Activated CD4-positive, alpha-beta T cell treated with anti-CD3 and anti-CD28 coated beads, Interleukin-2, amount 50 U/mL, for 16 hours (primary cell): Measurements from ENCODE around the gene GATAD2A.

Experiments
- DNase-seq: peaks from one replicate; pipeline ENCODE4 v3.0.0-alpha.2; 2020

GATAD2A gene

DNA sequence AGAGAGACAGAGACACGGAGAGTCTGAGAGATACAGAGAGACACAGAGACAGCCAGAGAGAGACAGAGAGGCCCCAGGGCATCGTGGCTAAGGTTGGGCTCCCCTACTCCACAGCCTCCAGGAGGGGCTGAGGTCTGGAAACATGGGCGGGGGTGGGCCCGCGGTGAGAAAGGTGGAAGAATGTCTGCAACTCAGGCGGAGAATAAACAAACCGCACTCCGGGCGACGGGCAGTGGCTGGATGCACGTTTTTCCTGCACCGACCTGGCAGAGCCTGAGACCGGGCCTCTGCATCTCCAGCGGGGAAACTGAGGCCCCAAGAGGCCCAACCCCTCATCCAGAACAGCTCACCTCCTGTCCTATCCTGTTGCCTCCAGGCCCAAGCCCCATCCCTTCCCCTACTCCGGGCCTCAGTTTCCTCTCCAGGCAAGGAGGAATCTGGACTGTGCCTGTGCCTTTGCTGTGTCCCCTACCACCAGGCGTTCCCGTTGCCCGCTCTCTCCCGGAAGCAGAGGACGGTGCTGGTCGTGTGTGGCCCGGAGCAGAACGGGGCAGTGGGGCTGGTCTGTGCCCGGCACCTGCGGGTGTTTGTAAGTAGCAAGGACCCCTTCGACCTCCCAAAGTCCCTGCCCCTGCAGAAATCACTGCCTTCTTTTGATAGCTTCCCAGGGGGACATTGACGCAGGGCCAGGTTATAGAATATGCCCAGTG, 129.2 kb downstream of the GATAD2A start:
- DNase-seq: no peak

DNA sequence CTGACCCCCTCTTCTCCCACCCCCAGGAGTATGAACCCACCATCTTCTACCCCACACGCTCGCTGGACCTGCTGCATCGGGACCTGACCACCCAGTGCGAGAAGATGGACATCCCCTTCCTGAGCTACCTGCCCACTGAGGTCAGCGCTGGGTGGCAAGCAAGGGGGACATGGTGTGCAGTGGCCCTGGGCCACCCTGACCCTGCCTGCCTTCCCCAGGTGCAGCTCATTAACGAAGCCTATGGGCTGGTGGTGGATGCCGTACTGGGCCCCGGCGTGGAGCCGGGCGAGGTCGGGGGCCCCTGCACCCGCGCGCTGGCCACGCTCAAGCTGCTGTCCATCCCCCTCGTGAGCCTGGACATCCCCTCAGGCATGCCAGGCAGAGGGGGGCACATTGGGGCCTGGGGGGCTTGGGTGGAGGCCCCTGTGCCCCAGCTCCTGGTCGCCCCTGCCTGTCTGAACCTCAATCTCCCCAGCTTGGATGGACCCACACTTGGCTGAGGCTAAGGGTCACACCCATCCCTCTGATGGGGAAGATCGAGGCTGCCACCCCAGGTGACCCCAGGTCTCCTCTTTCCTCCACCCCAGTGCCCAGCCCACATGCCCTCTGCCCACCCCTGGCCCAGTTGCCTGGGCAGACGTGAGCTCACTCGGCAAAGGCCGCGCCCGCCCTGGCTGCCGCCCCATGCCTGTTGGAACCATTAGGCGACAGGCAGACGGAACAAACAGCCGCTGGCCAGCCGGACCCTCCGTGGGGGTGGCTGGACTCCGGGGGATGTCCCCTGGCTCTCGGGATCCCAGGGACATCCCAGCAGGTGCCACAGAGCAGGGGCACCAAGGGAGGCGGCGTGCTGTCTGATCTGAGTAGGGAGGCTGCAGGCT, 130.1 kb downstream of the GATAD2A start:
- DNase-seq: no peak

DNA sequence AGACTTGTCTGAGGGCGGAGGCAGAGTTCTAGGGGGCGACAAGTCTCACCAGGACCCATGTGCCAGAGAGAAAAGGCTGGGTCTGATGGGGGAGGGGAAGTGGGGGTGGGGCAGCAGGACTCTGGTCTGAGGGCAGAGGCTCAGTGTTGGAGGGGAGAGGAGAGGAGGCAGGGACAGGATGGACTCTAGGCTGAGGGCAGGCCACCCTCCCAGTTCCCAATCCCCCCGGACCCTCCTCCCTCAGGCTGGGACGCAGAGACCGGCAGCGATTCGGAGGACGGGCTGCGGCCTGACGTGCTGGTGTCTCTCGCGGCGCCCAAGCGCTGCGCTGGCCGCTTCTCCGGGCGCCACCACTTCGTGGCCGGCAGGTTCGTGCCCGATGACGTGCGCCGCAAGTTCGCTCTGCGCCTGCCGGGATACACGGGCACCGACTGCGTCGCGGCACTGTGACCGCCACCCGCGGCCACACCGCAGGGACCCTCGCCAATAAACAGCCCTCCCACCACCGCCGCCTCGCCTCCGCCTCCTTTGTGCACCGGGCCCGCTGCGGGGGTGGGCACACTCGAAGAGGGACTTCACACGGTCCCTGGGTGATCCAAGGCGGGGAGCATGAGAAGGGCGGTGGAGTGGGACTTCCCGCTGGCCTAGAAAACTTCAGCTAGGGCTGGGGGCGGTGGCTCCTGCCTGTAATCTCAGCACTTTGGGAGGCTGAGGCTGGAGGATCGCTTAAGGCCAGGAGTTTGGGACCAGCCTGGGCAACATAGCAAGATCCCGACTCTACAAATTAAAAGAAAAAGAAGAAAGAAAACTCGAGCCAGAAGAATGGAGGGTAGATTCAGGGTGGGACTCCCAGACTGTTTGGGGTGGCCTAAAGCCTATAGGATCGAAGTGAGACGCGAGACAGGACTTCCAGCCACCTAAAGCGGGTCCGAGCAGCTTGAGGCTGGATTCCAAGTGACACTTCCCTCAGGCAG, 131.9 kb downstream of the GATAD2A start:
- no peak for DNase-seq

DNA sequence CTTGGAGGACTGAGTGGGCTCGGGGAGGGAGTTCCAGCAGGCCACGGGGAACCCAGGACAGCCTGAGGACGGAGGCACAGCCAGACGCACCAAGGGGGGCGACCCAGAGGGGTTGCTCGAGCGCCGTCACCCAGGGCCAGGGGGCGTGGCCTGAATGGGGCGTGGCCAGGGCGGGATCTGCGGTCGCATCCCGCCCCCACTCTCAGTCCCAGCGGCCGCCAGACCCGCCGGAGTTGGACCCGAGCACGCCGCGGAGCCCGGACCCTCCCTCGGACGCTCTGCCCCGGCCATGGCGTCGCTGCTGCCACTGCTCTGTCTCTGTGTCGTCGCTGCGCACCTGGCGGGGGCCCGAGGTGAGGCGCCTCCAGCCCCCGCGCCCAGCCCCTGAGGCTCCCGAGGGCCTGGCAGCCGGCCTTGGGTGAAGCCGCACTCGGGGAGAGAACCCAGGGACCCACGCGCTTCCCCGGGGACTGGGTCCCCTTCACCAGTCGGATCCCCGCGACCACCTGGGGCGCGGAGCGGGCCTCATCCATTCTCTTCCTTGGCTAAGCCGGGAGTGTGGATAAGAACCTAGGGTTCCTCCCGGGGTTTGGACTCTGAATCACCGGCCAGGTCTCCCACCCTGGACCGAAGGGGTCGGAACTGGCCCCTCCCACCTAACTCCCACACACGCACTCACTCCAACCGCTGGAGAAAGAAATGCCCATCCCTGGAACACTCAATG, 132.7 kb downstream of the GATAD2A start, which contains the start of gene CILP2:
Gene CILP2 (plus strand): TSS at position 205 of the 724 bp plus-strand sequence. CDS start 85 bp downstream, at position 290.
- peak; percentile 22 for DNase-seq

DNA sequence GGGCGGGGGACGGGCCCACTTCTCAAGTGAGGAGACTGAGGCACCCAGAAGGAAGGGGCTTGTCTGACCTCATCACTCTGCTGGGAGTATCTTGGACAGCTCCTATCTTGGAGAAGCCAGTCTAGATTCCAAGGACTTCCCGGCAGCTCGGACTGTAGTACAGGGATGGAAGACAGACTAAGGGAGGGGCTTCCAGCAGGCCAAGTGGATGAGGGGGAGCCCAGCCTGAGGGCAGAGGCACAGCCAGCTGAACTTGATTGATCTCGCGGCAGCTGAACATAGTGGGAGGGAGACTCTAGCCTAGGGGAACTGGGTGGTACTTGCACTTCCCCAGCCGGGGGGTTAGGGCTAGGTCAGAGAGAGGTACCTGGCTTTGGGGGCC, 133.3 kb downstream of the GATAD2A start:
- DNase-seq: no peak

DNA sequence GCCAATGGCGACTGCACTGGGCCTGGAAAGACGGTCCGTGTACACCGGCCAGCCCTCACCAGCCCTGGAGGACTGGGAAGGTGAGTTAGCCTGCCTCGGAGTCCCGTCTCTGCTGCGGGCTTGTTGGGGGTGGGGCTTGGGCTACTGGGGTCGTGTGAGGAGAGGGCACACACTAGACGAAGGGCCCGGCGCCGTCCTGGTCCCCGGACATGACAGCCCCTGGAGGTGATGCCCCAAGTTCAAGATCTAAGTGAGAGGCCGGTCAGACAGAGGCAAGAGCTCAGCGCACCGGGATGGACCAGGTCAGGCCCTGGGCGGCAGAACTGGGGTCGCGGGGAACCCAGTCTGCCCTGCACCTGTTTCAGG, 134.2 kb downstream of the GATAD2A start:
- DNase-seq: no peak

DNA sequence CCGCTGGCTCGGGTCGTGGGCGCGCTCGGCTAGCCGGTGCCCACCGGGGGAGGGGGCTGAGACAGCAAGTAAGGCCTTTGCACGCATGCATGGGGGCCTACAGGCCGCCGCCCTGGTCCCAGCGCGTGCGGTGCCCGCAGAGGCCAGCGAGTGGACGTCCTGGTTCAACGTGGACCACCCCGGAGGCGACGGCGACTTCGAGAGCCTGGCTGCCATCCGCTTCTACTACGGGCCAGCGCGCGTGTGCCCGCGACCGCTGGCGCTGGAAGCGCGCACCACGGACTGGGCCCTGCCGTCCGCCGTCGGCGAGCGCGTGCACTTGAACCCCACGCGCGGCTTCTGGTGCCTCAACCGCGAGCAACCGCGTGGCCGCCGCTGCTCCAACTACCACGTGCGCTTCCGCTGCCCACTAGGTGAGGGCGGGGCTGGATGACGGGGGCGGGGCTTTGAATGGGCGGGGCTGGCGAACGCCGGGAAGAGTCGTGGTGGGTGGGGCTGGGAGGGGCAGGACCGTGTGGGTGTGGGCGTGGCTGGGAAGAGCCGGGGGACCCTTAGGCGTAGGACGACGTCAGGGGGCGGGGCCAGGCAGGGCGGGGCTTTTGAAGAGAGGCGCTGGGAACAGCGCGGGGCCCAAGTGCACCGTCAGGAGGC, 134.7 kb downstream of the GATAD2A start:
- DNase-seq: peak; percentile 84

DNA sequence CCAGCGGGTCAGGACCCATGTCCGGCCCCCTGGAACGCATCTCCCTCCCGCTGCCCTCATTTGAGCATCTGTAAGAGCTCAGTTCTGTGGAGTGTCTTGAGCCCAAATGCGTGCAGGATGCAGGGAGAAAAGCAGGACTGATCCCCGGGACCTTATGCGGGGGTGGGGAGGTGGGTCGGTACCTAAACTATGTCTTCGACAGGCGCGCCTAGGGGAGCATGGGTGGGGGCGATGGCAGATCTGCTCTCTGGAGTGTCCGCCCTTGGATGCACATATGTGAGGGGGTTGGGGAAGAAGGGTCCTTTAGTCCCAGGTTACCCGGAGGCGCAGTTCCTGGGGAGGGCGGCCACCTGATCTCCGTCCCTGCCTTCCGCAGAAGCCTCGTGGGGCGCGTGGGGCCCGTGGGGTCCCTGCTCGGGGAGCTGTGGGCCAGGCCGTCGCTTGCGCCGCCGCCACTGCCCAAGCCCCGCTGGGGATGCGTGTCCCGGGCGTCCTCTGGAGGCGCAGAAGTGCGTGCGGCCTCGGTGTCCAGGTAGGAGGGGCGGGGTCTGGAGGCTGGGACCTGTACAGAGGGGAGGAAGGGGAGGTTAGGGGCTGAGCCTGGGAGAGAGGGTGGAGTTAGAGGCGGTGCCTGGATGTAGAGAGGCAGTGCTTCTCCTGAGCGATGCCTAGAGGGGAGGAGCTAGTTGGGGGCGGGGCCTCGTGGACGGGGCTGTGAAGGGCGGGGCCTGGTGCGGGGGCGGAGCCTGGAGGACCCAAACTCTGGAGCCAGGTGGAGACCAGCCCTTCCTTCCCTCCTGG, 135.4 kb downstream of the GATAD2A start:
- DNase-seq: peak; percentile 72

DNA sequence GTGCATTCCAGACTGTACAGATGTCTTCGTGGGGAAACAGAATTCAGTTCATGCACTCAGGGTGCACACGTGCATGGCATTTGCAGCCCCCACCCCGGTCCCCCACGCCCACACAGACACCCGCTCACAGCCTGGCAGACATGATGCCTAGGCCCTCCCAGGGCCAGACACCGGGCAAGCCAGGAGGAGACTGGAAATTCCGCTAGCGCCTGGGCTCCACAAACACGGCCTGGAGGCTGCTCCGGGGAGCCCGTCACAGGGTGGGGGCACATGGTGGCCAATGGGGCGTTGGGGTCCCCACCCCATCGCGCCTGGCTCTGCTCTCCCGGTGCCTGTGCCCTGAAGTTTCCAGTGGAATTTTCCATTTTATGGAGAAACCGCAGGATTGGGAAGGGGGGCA, 136.1 kb downstream of the GATAD2A start:
- DNase-seq: no peak

DNA sequence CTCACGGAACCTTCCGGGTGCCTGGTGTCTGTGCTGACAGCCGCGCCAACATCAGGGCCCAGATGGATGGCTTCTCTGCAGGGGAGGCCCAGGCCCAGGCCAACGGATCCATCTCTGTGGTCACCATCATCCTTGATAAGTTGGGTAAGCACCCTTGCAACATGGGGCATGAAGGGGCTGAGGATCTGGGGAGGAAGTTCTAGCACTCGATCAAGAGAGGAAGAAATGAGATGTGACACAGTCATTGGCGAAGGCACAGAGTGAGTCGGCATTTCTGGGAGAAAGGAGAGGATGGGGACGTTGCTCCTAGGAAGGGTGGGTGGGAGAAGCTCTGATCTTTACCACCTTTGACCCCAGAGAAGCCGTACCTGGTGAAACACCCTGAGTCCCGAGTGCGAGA, 137.0 kb downstream of the GATAD2A start:
- DNase-seq: no peak

DNA sequence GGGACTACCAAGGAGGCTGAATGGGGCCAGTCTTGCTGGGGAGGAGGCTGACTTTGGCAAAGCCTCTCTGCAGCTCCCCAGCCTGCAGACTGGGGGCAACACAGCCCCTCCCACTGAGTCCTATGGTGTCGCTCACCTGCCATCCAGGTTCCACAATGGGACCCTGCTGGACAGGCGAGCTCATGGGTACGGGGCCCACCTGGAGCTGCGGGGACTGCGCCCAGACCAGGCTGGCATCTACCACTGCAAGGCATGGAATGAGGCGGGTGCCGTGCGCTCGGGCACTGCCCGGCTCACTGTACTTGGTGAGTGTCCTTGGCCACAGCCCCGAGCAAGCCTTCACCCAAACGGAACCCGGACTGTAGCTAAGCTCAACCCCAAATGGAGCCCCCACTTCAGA, 137.6 kb downstream of the GATAD2A start:
- DNase-seq: no peak

DNA sequence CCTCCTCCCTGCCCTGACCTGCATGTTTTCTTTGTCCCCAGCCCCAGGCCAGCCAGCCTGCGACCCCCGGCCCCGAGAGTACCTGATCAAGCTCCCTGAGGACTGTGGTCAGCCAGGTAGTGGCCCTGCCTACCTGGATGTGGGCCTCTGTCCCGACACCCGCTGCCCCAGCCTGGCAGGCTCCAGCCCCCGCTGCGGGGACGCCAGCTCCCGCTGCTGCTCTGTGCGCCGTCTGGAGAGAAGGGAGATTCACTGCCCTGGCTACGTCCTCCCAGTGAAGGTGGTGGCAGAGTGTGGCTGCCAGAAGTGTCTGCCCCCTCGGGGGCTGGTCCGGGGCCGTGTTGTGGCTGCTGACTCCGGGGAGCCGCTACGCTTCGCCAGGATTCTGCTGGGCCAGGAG, 138.2 kb downstream of the GATAD2A start:
- DNase-seq: no peak

DNA sequence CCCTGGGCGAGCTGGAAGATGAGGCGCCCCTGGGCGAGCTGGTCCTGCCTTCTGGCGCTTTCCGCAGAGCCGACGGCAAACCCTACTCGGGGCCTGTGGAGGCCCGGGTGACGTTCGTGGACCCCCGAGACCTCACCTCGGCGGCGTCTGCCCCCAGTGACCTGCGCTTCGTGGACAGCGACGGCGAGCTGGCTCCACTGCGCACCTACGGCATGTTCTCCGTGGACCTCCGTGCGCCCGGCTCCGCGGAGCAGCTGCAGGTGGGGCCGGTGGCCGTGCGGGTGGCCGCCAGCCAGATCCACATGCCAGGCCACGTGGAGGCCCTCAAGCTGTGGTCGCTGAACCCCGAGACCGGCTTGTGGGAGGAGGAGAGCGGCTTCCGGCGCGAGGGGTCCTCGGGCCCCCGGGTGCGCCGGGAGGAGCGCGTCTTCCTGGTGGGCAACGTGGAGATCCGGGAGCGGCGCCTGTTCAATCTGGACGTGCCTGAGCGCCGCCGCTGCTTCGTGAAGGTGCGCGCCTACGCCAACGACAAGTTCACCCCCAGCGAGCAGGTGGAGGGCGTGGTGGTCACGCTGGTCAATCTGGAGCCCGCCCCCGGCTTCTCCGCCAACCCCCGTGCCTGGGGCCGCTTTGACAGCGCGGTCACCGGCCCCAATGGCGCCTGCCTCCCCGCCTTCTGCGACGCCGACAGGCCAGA, 138.9 kb downstream of the GATAD2A start:
- no peak for DNase-seq

DNA sequence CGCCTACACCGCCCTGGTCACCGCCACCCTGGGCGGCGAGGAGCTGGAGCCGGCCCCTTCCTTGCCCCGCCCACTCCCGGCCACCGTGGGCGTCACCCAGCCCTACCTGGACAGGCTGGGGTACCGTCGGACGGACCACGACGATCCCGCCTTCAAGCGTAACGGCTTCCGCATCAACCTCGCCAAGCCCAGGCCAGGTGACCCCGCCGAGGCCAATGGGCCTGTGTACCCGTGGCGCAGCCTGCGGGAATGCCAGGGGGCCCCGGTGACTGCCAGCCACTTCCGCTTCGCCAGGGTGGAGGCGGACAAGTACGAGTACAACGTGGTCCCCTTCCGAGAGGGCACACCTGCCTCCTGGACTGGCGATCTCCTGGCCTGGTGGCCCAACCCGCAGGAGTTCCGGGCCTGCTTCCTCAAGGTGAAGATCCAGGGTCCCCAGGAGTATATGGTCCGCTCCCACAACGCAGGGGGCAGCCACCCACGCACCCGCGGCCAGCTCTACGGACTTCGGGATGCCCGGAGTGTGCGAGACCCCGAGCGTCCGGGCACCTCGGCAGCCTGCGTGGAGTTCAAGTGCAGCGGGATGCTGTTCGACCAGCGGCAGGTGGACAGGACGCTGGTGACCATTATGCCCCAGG, 139.6 kb downstream of the GATAD2A start:
- DNase-seq: no peak

DNA sequence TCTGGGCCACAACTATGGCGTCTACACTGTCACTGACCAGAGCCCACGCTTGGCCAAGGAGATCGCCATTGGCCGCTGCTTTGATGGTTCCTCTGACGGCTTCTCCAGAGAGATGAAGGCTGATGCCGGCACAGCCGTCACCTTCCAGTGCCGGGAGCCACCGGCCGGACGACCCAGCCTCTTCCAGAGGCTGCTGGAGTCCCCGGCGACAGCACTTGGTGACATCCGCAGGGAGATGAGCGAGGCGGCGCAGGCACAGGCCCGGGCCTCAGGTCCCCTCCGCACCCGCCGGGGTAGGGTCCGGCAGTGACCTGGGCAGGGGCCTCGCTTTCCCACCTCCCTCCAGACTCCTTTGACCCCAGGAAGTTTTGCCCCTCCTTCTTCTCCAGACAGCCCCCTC, 140.2 kb downstream of the GATAD2A start:
- no peak for DNase-seq

DNA sequence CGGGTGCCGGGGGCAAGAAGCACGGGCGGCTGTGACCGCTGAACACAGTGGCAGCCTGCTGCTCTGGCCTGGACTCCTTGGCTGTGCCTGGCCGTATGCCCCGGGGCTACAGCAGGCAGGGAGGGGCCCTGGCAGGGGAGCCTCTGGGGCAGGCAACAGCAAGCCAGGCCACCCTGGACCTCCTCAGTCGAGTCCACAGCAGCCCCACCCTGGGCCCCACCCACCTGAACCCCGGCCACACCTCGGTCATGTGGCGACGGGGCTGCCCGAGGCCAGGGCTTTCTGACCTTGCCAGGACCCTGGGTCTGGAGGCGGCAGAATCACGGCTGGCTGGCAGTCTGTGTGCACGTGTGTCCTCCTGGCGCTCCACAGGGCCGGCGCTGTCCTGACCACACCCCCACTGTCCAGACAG, 141.3 kb downstream of the GATAD2A start:
- DNase-seq: no peak

DNA sequence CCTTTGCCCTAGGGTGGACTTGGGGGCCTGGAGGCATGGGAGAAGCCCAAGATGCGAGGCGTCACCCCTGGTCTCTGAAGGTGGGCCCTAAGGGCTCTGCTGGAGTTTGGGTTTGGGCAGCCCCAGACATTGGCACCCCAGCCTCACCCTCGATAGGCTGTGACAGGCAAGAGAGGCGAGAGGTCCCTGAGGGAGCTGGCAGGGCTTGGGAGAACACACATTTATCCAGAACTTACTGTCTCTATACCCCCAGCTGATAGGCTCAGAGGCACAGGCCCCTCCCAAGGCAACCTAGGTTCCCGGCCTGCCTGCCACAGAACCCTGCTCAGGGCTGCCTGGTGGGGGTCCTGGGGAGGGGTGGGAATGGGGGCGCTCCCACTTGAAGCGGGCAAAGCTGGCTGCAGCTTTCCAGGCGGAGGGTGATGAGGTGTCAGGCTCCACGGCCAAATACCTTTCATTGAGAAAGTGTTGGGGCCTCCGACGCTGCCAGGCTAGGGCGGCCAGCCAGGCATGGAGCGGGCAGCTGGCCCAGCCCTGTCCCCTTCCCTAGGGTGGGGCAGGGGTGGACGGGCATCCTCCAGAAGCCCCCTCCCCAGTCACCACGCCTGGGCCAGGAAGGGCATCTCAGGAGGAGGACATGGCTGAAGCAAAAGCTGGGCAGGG, 142.3 kb downstream of the GATAD2A start:
- DNase-seq: no peak

DNA sequence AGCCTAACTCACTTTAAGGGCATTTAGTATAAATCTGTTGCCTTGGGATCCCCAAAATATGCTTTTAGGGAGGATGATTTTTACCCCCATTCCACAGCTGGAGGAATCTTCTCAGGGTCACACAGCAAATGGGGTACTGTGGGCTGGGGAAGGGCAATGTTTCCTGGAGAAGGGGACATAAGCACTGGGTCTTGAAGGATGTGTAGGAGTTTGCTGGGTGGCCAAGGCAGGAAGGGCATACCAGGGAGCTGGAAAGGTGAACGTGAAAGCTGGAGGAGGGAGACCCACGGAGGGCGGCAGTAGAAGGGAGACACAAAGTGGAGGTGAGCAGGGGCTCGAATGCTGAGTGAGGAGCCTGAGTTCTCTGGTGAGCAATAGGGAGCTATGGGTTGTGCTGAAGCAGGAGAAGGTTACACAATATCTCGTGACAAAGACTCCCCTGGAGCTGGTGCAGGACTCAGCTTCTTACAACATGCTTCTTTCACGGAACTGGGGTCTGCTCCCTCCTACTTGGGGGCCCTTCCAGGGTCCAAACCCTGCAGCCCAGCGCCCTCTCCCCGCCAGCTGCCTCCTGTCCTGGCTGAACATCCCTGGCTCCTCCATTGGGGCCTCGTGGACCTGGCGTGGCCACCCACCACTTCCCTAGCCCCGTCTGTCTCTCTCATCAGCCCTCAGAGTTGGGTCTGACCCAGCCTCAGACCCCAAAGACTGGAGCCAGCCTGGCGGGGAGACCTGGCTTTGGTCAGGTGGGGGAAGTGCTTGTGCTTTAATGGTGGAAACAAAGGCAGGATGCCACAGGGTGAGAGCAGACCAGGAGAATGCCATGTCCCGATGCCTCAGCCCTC, 143.7 kb downstream of the GATAD2A start:
- no peak for DNase-seq
